GM21423 (cell line): ENCODE measurements around the gene NTM.

Experiments used
- ATAC-seq: cut with Tn5 transposase; IDR thresholded peaks from one replicate; pipeline ENCODE4 v1.9.1; 2021; ENCODE audit warnings: mild to moderate bottlenecking, moderate library complexity; ENCODE audit not compliant: unreplicated experiment

NTM gene

GRCh38 chr11:131592152-131592551, 221.7 kb downstream of the NTM start:
- ATAC-seq = no peak

GRCh38 chr11:131592734-131593133, 222.3 kb downstream of the NTM start:
- ATAC-seq = no peak

- ATAC-seq = no peak
Observed at GRCh38 chr11:131593301-131593700, 222.9 kb downstream of the NTM start.

GRCh38 chr11:131595797-131596196, 225.4 kb downstream of the NTM start:
- no peak for ATAC-seq

GRCh38 chr11:131597890-131598289, 227.5 kb downstream of the NTM start:
- no peak for ATAC-seq

- no peak for ATAC-seq
Observed at GRCh38 chr11:131598305-131598704, 227.9 kb downstream of the NTM start.

- no peak for ATAC-seq
Observed at GRCh38 chr11:131599285-131599684, 228.9 kb downstream of the NTM start.

- ATAC-seq = no peak
Observed at GRCh38 chr11:131600628-131601027, 230.2 kb downstream of the NTM start.

- no peak for ATAC-seq
Observed at GRCh38 chr11:131601586-131601985, 231.2 kb downstream of the NTM start.

GRCh38 chr11:131602431-131602830, 232.0 kb downstream of the NTM start:
- no peak for ATAC-seq

- ATAC-seq = no peak
Observed at GRCh38 chr11:131606811-131607335, 236.5 kb downstream of the NTM start.

GRCh38 chr11:131609337-131609736, 238.9 kb downstream of the NTM start:
- ATAC-seq = no peak

GRCh38 chr11:131609921-131610320, 239.5 kb downstream of the NTM start:
- no peak for ATAC-seq

GRCh38 chr11:131611322-131611721, 240.9 kb downstream of the NTM start:
- no peak for ATAC-seq

GRCh38 chr11:131612533-131612932, 242.1 kb downstream of the NTM start:
- ATAC-seq = no peak

GRCh38 chr11:131614631-131615030, 244.2 kb downstream of the NTM start:
- no peak for ATAC-seq

- ATAC-seq = no peak
Observed at GRCh38 chr11:131615611-131616010, 245.2 kb downstream of the NTM start.

GRCh38 chr11:131616481-131617140, 246.2 kb downstream of the NTM start:
- ATAC-seq = no peak

GRCh38 chr11:131618201-131618600, 247.8 kb downstream of the NTM start:
- no peak for ATAC-seq

GRCh38 chr11:131622193-131622592, 251.8 kb downstream of the NTM start:
- ATAC-seq = no peak

GRCh38 chr11:131624531-131624930, 254.1 kb downstream of the NTM start:
- no peak for ATAC-seq

GRCh38 chr11:131626788-131627187, 256.4 kb downstream of the NTM start:
- no peak for ATAC-seq

- ATAC-seq = no peak
Observed at GRCh38 chr11:131628739-131629138, 258.3 kb downstream of the NTM start.
